ENCODE results near the gene EMILIN2. TPM values are rescaled to one million over a fixed set of nuclear protein-coding genes. Genes with fewer than 3 reads are reported as not detected.

The EMILIN2 gene
- total and polyA plus RNA-seq, 2 donors (not counting 3 experiments of a cell fraction or from before 2014, with no cell fraction given) = 9.4 to 13.4 TPM

- H3K36me3 ChIP-seq (ENCODE audit: control insufficient read depth in 2 of 2, extremely low read depth in 1 of 2, insufficient read depth in 2 of 2, low read length in 2 of 2) = peaks cover 0 to 11% of the 10 kb centered on the region in 2 experiments
- no peaks in the 10 kb centered on the region for H4K20me1 ChIP-seq (replicated peaks; ENCODE audit: control insufficient read depth, extremely low read depth, insufficient read depth, low read length)
- H3K27ac ChIP-seq (ENCODE audit: insufficient read depth, low read depth, low read length) = no peak overlapping the region
- H3K4me1 ChIP-seq (ENCODE audit: control insufficient read depth, extremely low read depth, insufficient read depth, low read length) = peaks cover 7% of the 10 kb centered on the region
- POLR2A ChIA-PET = no interaction called here
- dilution Hi-C loops (cut with MboI; ENCODE audit: extremely low pct_ligation_motif_present, low sequenced_read_pairs) (no loop called here), intact Hi-C loops (cut with micrococcal nuclease) (no loop called here)
- no peaks in the 10 kb centered on the region for H3K9me1 ChIP-seq (replicated peaks; ENCODE audit: control insufficient read depth, extremely low read depth, insufficient read depth, low read length)
- H3K4me2 ChIP-seq (ENCODE audit: insufficient read depth, low read length) = no peak overlapping the region
- no peak for DNase-seq (ENCODE audit: low read depth, low spot score)
- H3K9ac ChIP-seq (replicated peaks; ENCODE audit: extremely low read depth, insufficient read depth, low read length) = no peak overlapping the region
- H3K79me2 ChIP-seq (ENCODE audit: control insufficient read depth, insufficient read depth, low read length) = no peaks in the 10 kb centered on the region
- no peak overlapping the region for H2AFZ ChIP-seq (ENCODE audit: low read depth, low read length)
- no peak for TF ChIP-seq POLR2A (IDR thresholded peaks at IDR 0.05; ENCODE audit: low read depth, low read length)
- TF ChIP-seq POLR2AphosphoS5 (IDR thresholded peaks at IDR 0.05; ENCODE audit: insufficient read depth, low read depth, low read length) = no peak
- no peak for TF ChIP-seq EZH2 (IDR thresholded peaks at IDR 0.05; ENCODE audit: borderline replicate concordance, low read depth, low read length, severe bottlenecking)
- no peak for TF ChIP-seq FOS (IDR thresholded peaks at IDR 0.05; ENCODE audit: borderline replicate concordance, insufficient read depth, low read length)
- TF ChIP-seq JUN (IDR thresholded peaks at IDR 0.05; ENCODE audit: borderline replicate concordance, insufficient read depth, insufficient read length, low read depth) = no peak
- TF ChIP-seq MYC (IDR thresholded peaks at IDR 0.05; ENCODE audit: low read depth, low read length) = no peak
- no peak for TF ChIP-seq GATA2 (IDR thresholded peaks at IDR 0.05; ENCODE audit: insufficient read depth, insufficient read length, low read depth, low read length)
- H3K4me3 ChIP-seq (replicated peaks in 1 of 3; ENCODE audit: insufficient read depth in 1 of 3, low read depth in 1 of 3, low read length in 3 of 3) = no peak overlapping the region
- H3K27me3 ChIP-seq (ENCODE audit: control insufficient read depth in 2 of 2, insufficient read depth in 2 of 2, low read length in 2 of 2) = no peaks in the 10 kb centered on the region
- no TSS peak for BruUV-seq (replicated peaks)
- CTCF ChIA-PET = no interaction called here
- FAIRE-seq = no peak
- no peaks in the 10 kb centered on the region for H3K9me3 ChIP-seq (replicated peaks; ENCODE audit: control insufficient read depth, insufficient read depth, low read length)
Observed at GRCh38 chr18:2910261-2910660, 63.5 kb downstream of the EMILIN2 start.

- H3K27ac ChIP-seq (ENCODE audit: insufficient read depth, low read depth, low read length) = no peak overlapping the region
Observed at GRCh38 chr18:2910751-2911425, 64.1 kb downstream of the EMILIN2 start.

More at GRCh38 chr18:2910751-2911425, 64.1 kb downstream of the EMILIN2 start:
- POLR2A ChIA-PET = no interaction called here
- no peak for DNase-seq (ENCODE audit: low read depth, low spot score)
- H3K9me1 ChIP-seq (replicated peaks; ENCODE audit: control insufficient read depth, extremely low read depth, insufficient read depth, low read length) = no peaks in the 10 kb centered on the region
- peaks cover 7% of the 10 kb centered on the region for H3K4me1 ChIP-seq (ENCODE audit: control insufficient read depth, extremely low read depth, insufficient read depth, low read length)
- CTCF ChIA-PET = interaction anchor here (1.0 kb wide), 1 partner anchor 145 kb away, joined by 3 read pairs; no protein-coding TSS in a partner anchor
- H3K36me3 ChIP-seq (ENCODE audit: control insufficient read depth in 2 of 2, extremely low read depth in 1 of 2, insufficient read depth in 2 of 2, low read length in 2 of 2) = peaks cover 0 to 12% of the 10 kb centered on the region in 2 experiments
- intact Hi-C loops (cut with micrococcal nuclease) = no loop called here
- dilution Hi-C loops (cut with MboI; ENCODE audit: extremely low pct_ligation_motif_present, low sequenced_read_pairs) = no loop called here
- H3K79me2 ChIP-seq (ENCODE audit: control insufficient read depth, insufficient read depth, low read length) = no peaks in the 10 kb centered on the region
- no peak for TF ChIP-seq EZH2 (IDR thresholded peaks at IDR 0.05; ENCODE audit: borderline replicate concordance, low read depth, low read length, severe bottlenecking)
- TF ChIP-seq POLR2AphosphoS5 (IDR thresholded peaks at IDR 0.05; ENCODE audit: insufficient read depth, low read depth, low read length) = no peak
- no peak for TF ChIP-seq GATA2 (IDR thresholded peaks at IDR 0.05; ENCODE audit: insufficient read depth, insufficient read length, low read depth, low read length)
- TF ChIP-seq MYC (IDR thresholded peaks at IDR 0.05; ENCODE audit: low read depth, low read length) = no peak
- TF ChIP-seq FOS (IDR thresholded peaks at IDR 0.05; ENCODE audit: borderline replicate concordance, insufficient read depth, low read length) = no peak
- TF ChIP-seq, protein P1, sequence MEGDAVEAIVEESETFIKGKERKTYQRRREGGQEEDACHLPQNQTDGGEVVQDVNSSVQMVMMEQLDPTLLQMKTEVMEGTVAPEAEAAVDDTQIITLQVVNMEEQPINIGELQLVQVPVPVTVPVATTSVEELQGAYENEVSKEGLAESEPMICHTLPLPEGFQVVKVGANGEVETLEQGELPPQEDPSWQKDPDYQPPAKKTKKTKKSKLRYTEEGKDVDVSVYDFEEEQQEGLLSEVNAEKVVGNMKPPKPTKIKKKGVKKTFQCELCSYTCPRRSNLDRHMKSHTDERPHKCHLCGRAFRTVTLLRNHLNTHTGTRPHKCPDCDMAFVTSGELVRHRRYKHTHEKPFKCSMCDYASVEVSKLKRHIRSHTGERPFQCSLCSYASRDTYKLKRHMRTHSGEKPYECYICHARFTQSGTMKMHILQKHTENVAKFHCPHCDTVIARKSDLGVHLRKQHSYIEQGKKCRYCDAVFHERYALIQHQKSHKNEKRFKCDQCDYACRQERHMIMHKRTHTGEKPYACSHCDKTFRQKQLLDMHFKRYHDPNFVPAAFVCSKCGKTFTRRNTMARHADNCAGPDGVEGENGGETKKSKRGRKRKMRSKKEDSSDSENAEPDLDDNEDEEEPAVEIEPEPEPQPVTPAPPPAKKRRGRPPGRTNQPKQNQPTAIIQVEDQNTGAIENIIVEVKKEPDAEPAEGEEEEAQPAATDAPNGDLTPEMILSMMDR (IDR thresholded peaks at IDR 0.05; ENCODE audit: extremely low read depth in 1 of 2, insufficient read depth in 1 of 2, low read depth in 1 of 2, low read length in 2 of 2) = no peak
- no peak for TF ChIP-seq JUN (IDR thresholded peaks at IDR 0.05; ENCODE audit: borderline replicate concordance, insufficient read depth, insufficient read length, low read depth)
- TF ChIP-seq, protein P2, sequence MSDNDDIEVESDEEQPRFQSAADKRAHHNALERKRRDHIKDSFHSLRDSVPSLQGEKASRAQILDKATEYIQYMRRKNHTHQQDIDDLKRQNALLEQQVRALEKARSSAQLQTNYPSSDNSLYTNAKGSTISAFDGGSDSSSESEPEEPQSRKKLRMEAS (IDR thresholded peaks at IDR 0.05; ENCODE audit: insufficient read depth, insufficient read length) = no peak
- no peak for TF ChIP-seq POLR2A (IDR thresholded peaks at IDR 0.05; ENCODE audit: low read depth, low read length)
- BruUV-seq (replicated peaks) = no TSS peak
- FAIRE-seq = no peak
- no peak overlapping the region for H2AFZ ChIP-seq (ENCODE audit: low read depth, low read length)
- no peaks in the 10 kb centered on the region for H3K27me3 ChIP-seq (ENCODE audit: control insufficient read depth in 2 of 2, insufficient read depth in 2 of 2, low read length in 2 of 2)
- H3K9me3 ChIP-seq (replicated peaks; ENCODE audit: control insufficient read depth, insufficient read depth, low read length) = no peaks in the 10 kb centered on the region
- no peak overlapping the region for H3K4me3 ChIP-seq (replicated peaks in 1 of 3; ENCODE audit: insufficient read depth in 1 of 3, low read depth in 1 of 3, low read length in 3 of 3)
- H4K20me1 ChIP-seq (replicated peaks; ENCODE audit: control insufficient read depth, extremely low read depth, insufficient read depth, low read length) = no peaks in the 10 kb centered on the region
- H3K4me2 ChIP-seq (ENCODE audit: insufficient read depth, low read length) = no peak overlapping the region
- H3K9ac ChIP-seq (replicated peaks; ENCODE audit: extremely low read depth, insufficient read depth, low read length) = no peak overlapping the region
